ENCODE measurements around the gene MICAL2. TPM values are rescaled to one million over a fixed set of nuclear protein-coding genes. Genes with fewer than 3 reads are reported as not detected.

Gene MICAL2
- total and polyA plus RNA-seq, 10 of the 15 experiments (the other 5 are each of a cell fraction or from before 2014, with no cell fraction given): 0.90 to 5.6 (median 2.4) TPM

DNA sequence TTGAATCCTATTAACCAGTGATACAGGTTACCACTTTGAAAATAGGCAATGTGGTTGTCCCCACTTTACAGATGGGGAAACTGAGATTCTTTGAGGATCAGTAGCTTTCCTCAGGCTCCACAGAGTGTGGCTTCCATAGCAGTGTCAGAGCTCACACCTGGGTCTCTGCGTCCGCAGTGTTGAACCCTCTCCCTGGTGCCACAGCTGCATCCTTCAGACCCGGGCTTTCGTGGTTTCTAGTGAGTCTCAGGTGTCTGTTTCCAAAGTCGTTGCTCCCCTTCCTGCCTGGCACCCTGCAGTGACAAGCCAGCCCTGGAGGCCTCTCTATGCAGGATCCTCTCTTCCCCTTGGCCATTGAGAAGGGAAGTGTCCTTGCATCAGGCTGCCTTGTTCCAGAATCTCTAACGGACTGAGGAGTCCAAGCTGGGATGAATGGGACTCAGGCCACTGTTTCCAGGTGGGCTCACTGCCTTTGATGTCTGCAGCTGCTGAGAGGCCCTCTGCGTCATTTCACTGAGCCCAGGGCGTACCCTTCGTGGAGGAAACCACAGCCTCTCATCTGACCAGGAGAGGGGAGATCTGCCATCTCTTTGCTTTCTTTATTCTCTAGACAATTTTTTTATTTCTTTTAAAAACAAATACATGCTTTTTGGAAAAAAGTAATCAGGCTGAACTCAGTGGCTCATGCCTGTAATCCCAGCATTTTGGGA, 48.4 kb upstream of the MICAL2 start:
- ChIA-PET RAD21 (ENCODE audit: unreplicated experiment) (no interaction called here), SMC1A (ENCODE audit: uncharacterized antibody, unreplicated experiment) (interaction anchor here (1.0 kb wide), 1 partner anchor 11 kb away, joined by 3 read pairs; no protein-coding TSS in a partner anchor), POLR2A (no interaction called here), CTCF (interaction anchor here (1.3 to 1.5 kb wide), 2 partner anchors 175 to 219 kb away, joined by 3 to 4 read pairs; no protein-coding TSS in a partner anchor)
- H3K4me3 ChIP-seq: no peak overlapping the region
- no TSS peak for BruUV-seq (replicated peaks)
- H3K4me1 ChIP-seq (ENCODE audit: control insufficient read depth, insufficient read depth, low read length): no peaks in the 10 kb centered on the region
- TF ChIP-seq CHD4 (IDR thresholded peaks at IDR 0.05): no peak
- TF ChIP-seq, protein P1, sequence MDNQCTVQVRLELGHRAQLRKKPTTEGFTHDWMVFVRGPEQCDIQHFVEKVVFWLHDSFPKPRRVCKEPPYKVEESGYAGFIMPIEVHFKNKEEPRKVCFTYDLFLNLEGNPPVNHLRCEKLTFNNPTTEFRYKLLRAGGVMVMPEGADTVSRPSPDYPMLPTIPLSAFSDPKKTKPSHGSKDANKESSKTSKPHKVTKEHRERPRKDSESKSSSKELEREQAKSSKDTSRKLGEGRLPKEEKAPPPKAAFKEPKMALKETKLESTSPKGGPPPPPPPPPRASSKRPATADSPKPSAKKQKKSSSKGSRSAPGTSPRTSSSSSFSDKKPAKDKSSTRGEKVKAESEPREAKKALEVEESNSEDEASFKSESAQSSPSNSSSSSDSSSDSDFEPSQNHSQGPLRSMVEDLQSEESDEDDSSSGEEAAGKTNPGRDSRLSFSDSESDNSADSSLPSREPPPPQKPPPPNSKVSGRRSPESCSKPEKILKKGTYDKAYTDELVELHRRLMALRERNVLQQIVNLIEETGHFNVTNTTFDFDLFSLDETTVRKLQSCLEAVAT (IDR thresholded peaks at IDR 0.05): no peak
- no peak for TF ChIP-seq GABPA (IDR thresholded peaks at IDR 0.05; ENCODE audit: low read depth)
- TF ChIP-seq, protein P2, sequence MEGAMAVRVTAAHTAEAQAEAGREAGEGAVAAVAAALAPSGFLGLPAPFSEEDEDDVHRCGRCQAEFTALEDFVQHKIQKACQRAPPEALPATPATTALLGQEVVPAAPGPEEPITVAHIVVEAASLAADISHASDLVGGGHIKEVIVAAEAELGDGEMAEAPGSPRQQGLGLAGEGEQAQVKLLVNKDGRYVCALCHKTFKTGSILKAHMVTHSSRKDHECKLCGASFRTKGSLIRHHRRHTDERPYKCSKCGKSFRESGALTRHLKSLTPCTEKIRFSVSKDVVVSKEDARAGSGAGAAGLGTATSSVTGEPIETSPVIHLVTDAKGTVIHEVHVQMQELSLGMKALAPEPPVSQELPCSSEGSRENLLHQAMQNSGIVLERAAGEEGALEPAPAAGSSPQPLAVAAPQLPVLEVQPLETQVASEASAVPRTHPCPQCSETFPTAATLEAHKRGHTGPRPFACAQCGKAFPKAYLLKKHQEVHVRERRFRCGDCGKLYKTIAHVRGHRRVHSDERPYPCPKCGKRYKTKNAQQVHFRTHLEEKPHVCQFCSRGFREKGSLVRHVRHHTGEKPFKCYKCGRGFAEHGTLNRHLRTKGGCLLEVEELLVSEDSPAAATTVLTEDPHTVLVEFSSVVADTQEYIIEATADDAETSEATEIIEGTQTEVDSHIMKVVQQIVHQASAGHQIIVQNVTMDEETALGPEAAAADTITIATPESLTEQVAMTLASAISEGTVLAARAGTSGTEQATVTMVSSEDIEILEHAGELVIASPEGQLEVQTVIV (IDR thresholded peaks at IDR 0.05; ENCODE audit: borderline replicate concordance, partially characterized antibody): no peak
- TF ChIP-seq, protein P3, sequence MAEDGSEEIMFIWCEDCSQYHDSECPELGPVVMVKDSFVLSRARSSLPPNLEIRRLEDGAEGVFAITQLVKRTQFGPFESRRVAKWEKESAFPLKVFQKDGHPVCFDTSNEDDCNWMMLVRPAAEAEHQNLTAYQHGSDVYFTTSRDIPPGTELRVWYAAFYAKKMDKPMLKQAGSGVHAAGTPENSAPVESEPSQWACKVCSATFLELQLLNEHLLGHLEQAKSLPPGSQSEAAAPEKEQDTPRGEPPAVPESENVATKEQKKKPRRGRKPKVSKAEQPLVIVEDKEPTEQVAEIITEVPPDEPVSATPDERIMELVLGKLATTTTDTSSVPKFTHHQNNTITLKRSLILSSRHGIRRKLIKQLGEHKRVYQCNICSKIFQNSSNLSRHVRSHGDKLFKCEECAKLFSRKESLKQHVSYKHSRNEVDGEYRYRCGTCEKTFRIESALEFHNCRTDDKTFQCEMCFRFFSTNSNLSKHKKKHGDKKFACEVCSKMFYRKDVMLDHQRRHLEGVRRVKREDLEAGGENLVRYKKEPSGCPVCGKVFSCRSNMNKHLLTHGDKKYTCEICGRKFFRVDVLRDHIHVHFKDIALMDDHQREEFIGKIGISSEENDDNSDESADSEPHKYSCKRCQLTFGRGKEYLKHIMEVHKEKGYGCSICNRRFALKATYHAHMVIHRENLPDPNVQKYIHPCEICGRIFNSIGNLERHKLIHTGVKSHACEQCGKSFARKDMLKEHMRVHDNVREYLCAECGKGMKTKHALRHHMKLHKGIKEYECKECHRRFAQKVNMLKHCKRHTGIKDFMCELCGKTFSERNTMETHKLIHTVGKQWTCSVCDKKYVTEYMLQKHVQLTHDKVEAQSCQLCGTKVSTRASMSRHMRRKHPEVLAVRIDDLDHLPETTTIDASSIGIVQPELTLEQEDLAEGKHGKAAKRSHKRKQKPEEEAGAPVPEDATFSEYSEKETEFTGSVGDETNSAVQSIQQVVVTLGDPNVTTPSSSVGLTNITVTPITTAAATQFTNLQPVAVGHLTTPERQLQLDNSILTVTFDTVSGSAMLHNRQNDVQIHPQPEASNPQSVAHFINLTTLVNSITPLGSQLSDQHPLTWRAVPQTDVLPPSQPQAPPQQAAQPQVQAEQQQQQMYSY (CRISPR knock-in tag; IDR thresholded peaks at IDR 0.05): no peak
- TF ChIP-seq, protein P4, sequence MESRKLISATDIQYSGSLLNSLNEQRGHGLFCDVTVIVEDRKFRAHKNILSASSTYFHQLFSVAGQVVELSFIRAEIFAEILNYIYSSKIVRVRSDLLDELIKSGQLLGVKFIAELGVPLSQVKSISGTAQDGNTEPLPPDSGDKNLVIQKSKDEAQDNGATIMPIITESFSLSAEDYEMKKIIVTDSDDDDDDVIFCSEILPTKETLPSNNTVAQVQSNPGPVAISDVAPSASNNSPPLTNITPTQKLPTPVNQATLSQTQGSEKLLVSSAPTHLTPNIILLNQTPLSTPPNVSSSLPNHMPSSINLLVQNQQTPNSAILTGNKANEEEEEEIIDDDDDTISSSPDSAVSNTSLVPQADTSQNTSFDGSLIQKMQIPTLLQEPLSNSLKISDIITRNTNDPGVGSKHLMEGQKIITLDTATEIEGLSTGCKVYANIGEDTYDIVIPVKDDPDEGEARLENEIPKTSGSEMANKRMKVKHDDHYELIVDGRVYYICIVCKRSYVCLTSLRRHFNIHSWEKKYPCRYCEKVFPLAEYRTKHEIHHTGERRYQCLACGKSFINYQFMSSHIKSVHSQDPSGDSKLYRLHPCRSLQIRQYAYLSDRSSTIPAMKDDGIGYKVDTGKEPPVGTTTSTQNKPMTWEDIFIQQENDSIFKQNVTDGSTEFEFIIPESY (IDR thresholded peaks at IDR 0.05): no peak
- no peak for DNase-seq (ENCODE audit: low read depth, low spot score)
- no peak overlapping the region for H3K4me2 ChIP-seq (ENCODE audit: control insufficient read depth, insufficient read depth)
- 10% methylated on average over 8 of the region's 9 CpGs for WGBS (ENCODE audit: insufficient coverage, insufficient replicate concordance, low lambda C conversion rate, missing lambda C conversion rate)
- intact Hi-C loops (cut with micrococcal nuclease; ENCODE audit: unreplicated experiment): no loop called here
- H3K9me3 ChIP-seq (replicated peaks; ENCODE audit: control insufficient read depth, insufficient read depth, low read length): no peaks in the 10 kb centered on the region; the same call in 2 of the 3 replicates
- ATAC-seq: no peak
- in situ Hi-C loops (cut with MboI): no loop called here
- H3K36me3 ChIP-seq (ENCODE audit: control insufficient read depth in 2 of 2, insufficient read depth in 2 of 2, low read length in 1 of 2): no peaks in the 10 kb centered on the region
- H3K27ac ChIP-seq (ENCODE audit: control insufficient read depth, insufficient read depth): no peak overlapping the region
- H3K79me2 ChIP-seq (ENCODE audit: control insufficient read depth, insufficient read depth, low read length): no peaks in the 10 kb centered on the region
- H3K9ac ChIP-seq (ENCODE audit: control insufficient read depth, insufficient read depth, low read length): no peak overlapping the region
- no peak overlapping the region for H2AFZ ChIP-seq (ENCODE audit: control insufficient read depth, low read depth, low read length)
- no peak for FAIRE-seq
- H4K20me1 ChIP-seq (ENCODE audit: control insufficient read depth, insufficient read depth): no peaks in the 10 kb centered on the region
- H3K27me3 ChIP-seq (replicated peaks in 1 of 2; ENCODE audit: control insufficient read depth in 2 of 2, insufficient read depth in 2 of 2, low read length in 1 of 2): peaks cover 0 to 2% of the 10 kb centered on the region in 2 experiments; a peak in 2 of 4 replicates
